Heart left ventricle (tissue), 16 donors: ENCODE data around the gene BFSP1. TPM values are rescaled to one million over a fixed set of nuclear protein-coding genes. Genes with fewer than 3 reads are reported as not detected.

Source experiments
- ATAC-seq, 4 donors: fragments of 200-7000 bp; cut with Tn5 transposase; one replicate each; pipeline ENCODE4 v1.9.1; 2020 to 2022; ENCODE audit warnings: moderate library complexity in 4 of 4, mild to moderate bottlenecking in 3 of 4, moderate number of reproducible peaks in 1 of 4
- DNase-seq, 5 donors: peaks; one replicate each; pipeline ENCODE4 v3.0.0-alpha.2; 2020
- H3K27ac ChIP-seq, 12 donors: fragments of 200-600 bp; sonication (generic) in 4 of 12; one replicate each; pipeline versions ENCODE4 v1.5.0 to v1.8.0; 2016 to 2022; ENCODE audit warnings: mild to moderate bottlenecking in 2 of 12
- H3K27me3 ChIP-seq, 9 donors: fragments of 200-600 bp; sonication (generic) in 2 of 9; one replicate each; pipeline versions ENCODE4 v1.5.1 to v1.8.0; 2016 to 2022; ENCODE audit warnings: mild to moderate bottlenecking in 3 of 9
- H3K36me3 ChIP-seq, 9 donors: fragments of 200-600 bp; sonication (generic) in 2 of 9; one replicate each; pipeline versions ENCODE4 v1.5.0 to v1.8.0; 2018 to 2022; ENCODE audit warnings: mild to moderate bottlenecking in 2 of 9
- H3K4me1 ChIP-seq, 12 donors: fragments of 200-600 bp; sonication (generic) in 4 of 12; one replicate each; pipeline versions ENCODE4 v1.5.0 to v1.8.0; 2016 to 2022; ENCODE audit warnings: mild to moderate bottlenecking in 3 of 12
- H3K4me3 ChIP-seq, 12 donors: fragments of 200-600 bp; sonication (generic) in 4 of 12; one replicate each; pipeline versions ENCODE4 v1.5.0 to v1.8.0; 2017 to 2022; ENCODE audit warnings: mild to moderate bottlenecking in 9 of 12, moderate library complexity in 4 of 12
- H3K9me3 ChIP-seq, 12 donors: fragments of 200-600 bp; sonication (generic) in 4 of 12; one replicate each; pipeline versions ENCODE4 v1.5.0 to v1.8.0; 2016 to 2022; ENCODE audit warnings: mild to moderate bottlenecking in 1 of 12
- CTCF ChIP-seq, 12 donors: fragments of 200-600 bp; sonication (generic) in 4 of 12; IDR thresholded peaks; one replicate each; pipeline versions ENCODE4 v1.5.0 to v1.8.0; 2018 to 2022; ENCODE audit warnings: antibody characterized with exemption in 12 of 12, mild to moderate bottlenecking in 5 of 12
- POLR2A ChIP-seq, 2 donors: fragments of 450-650 bp; IDR thresholded peaks; one replicate each; pipeline ENCODE4 v1.6.1; 2017; ENCODE audit warnings: antibody characterized with exemption in 2 of 2, mild to moderate bottlenecking in 2 of 2, moderate library complexity in 2 of 2
- WGBS, 4 donors: extraction: QIAGEN DNeasy Blood & Tissue Kit in 2 of 4; methylation state at CpG; one replicate each; pipeline versions ENCODE4 v1.1.5 to v1.1.7; 2013 to 2018; 5-methylcytosine and 5-hydroxymethylcytosine counted together
- intact Hi-C, 10 donors: fragments of 100-400 bp; cut with DNase I; formaldehyde crosslinking; loops; one replicate each; pipeline versions ENCODE4 v1.11.1 to v1.14.2; 2022
- polyA plus RNA-seq, 2 donors: library from polyadenylated mRNA; stranded (reverse); fragments of 200-250 nt; gene quantifications; one replicate each; pipeline ENCODE4 v1.2.3, GENCODE V29; 2013
- total RNA-seq, 9 donors: library from RNA; depleted of rRNA in 2 of 9; stranded (reverse); fragments of >200 nt in 2 of 9; fragmentation: NEBNext Ultra II Directional in 3 of 9; extraction: Animal tissue kit (Norgen Biotek cat#: 25700) in 3 of 9; gene quantifications; one replicate each; pipeline versions ENCODE4 v1.1.0 to v1.2.4, GENCODE V29; 2016 to 2023
- donor health status: ischemic (EF 13 %, LVEDD 7.1; RV severe dilation, severe dysfunction).
- donor health status: healthy with polysubstance abuse.
- donor health status: DM: no; HTN: yes; CAD: no.
- donor health status: DM: no; HTN: no; CAD: no.
- donor health status: ischemic (EF 25% LVEDD 6.9; RV normal size, moderate dysfunction).
- donor health status: ischemic (EF 25% LVEDD 5.7; RV mildly dilated, moderate dysfunction).
- donor health status: healthy.
- donor health status: DM: yes; HTN: yes; CAD: no.
- donor health status: ischemic (EF 35%, LVEDD 5.7; RV mildly dilated, moderate dysfunction).
- donor health status: nonischemic (EF 11% LVEDD 7.7; RV severe dilation, severe dysfunction).
- donor health status: DM: yes; HTN: yes; CAD: no.
- donor health status: PGD.
- donor health status: ischemic (EF 29% LVEDD 5.4; RV normal size, mild dysfunction).
- donor health status: nonischemic (EF 23%, LVEDD 6.1; RV moderate dilation, normal function).

Gene BFSP1
- total and polyA plus RNA-seq, 11 donors = 0.11 to 1.4 (median 0.63) TPM

GRCh38 chr20:17452441-17452840, 78.7 kb downstream of the BFSP1 start:
- Histone ChIP-seq H3K4me1 (no peaks in the 10 kb centered on the region), H3K27ac (no peak overlapping the region), H3K27me3 (peaks cover 0 to 40% (median 5%) of the 10 kb centered on the region in 9 donors), H3K36me3 (no peaks in the 10 kb centered on the region), H3K4me3 (no peak overlapping the region), H3K9me3 (no peaks in the 10 kb centered on the region)
- no peak for ATAC-seq
- WGBS, 4 donors = 72 to 77% (median 75%) methylated on average over 3 of the region's 3 CpGs
- intact Hi-C loops = no loop called here
- TF ChIP-seq CTCF (IDR thresholded peaks at IDR 0.05) (no peak), POLR2A (IDR thresholded peaks at IDR 0.05) (no peak)
- no peak for DNase-seq

- H3K27me3 ChIP-seq = peaks cover 0 to 40% (median 5%) of the 10 kb centered on the region in 9 donors
- no peaks in the 10 kb centered on the region for H3K4me1 ChIP-seq
- intact Hi-C loops = no loop called here
- no peak for TF ChIP-seq CTCF (IDR thresholded peaks at IDR 0.05)
- TF ChIP-seq POLR2A (IDR thresholded peaks at IDR 0.05) = no peak
- no peak overlapping the region for H3K27ac ChIP-seq
- no peak overlapping the region for H3K4me3 ChIP-seq
- ATAC-seq = no peak
- WGBS, 4 donors = 85 to 92% (median 89%) methylated on average over 2 of the region's 2 CpGs
- no peaks in the 10 kb centered on the region for H3K9me3 ChIP-seq
- H3K36me3 ChIP-seq = no peaks in the 10 kb centered on the region
- no peak for DNase-seq
Observed at GRCh38 chr20:17449031-17449430, 82.1 kb downstream of the BFSP1 start.

GRCh38 chr20:17448071-17448470, 83.1 kb downstream of the BFSP1 start:
- Histone ChIP-seq H3K4me1 (no peaks in the 10 kb centered on the region), H3K9me3 (no peaks in the 10 kb centered on the region), H3K27ac (no peak overlapping the region), H3K27me3 (peaks cover 0 to 45% (median 5%) of the 10 kb centered on the region in 9 donors), H3K36me3 (no peaks in the 10 kb centered on the region), H3K4me3 (no peak overlapping the region)
- intact Hi-C loops = no loop called here
- 88 to 96% (median 92%) methylated on average over 2 of the region's 2 CpGs for WGBS, 4 donors
- TF ChIP-seq CTCF (IDR thresholded peaks at IDR 0.05) (no peak), POLR2A (IDR thresholded peaks at IDR 0.05) (no peak)
- no peak for ATAC-seq
- no peak for DNase-seq

- DNase-seq = no peak
- WGBS, 4 donors = 65 to 88% (median 79%) methylated on average over 5 of the region's 5 CpGs
- no peak overlapping the region for H3K4me3 ChIP-seq
- peaks cover 0 to 5% (median 0%) of the 10 kb centered on the region in 12 donors for H3K9me3 ChIP-seq
- H3K27me3 ChIP-seq = peaks cover 0 to 41% (median 5%) of the 10 kb centered on the region in 9 donors
- intact Hi-C loops = no loop called here
- no peaks in the 10 kb centered on the region for H3K36me3 ChIP-seq
- no peaks in the 10 kb centered on the region for H3K4me1 ChIP-seq
- H3K27ac ChIP-seq = no peak overlapping the region
- ATAC-seq = no peak
- TF ChIP-seq POLR2A (IDR thresholded peaks at IDR 0.05) (no peak), CTCF (IDR thresholded peaks at IDR 0.05) (no peak)
Observed at GRCh38 chr20:17446171-17446570, 85.0 kb downstream of the BFSP1 start.
